GM13977 (cell line): Measurements from ENCODE around the gene OSM.
"Not testable (repeated sequence)": the region's sequence is repeated elsewhere in the genome, so short reads cannot be mapped to it uniquely, and the experiment has no call there.

ENCODE experiments used
- DNase-seq: peaks from one replicate; pipeline ENCODE4 v3.0.0; 2012; ENCODE audit warnings: low spot score
- in situ Hi-C: fragments of 300-500 bp; cut with MboI; formaldehyde crosslinking; loops from one replicate; pipeline ENCODE4 v1.12.0; 2022; ENCODE audit warnings: low sequenced_read_pairs, low pct_unique_long_range_greater_than_20kb, mixed read lengths, inconsistent platforms; ENCODE audit not compliant: unreplicated experiment
- TF ChIP-seq, protein P1 (sequence below): IDR thresholded peaks from 2 replicates; pipeline ENCODE4 v1.5.1; 2012; ENCODE audit warnings: mild to moderate bottlenecking, control low read depth; ENCODE audit not compliant: insufficient read depth; ENCODE audit errors: extremely low read depth, missing control alignments

OSM gene

DNA sequence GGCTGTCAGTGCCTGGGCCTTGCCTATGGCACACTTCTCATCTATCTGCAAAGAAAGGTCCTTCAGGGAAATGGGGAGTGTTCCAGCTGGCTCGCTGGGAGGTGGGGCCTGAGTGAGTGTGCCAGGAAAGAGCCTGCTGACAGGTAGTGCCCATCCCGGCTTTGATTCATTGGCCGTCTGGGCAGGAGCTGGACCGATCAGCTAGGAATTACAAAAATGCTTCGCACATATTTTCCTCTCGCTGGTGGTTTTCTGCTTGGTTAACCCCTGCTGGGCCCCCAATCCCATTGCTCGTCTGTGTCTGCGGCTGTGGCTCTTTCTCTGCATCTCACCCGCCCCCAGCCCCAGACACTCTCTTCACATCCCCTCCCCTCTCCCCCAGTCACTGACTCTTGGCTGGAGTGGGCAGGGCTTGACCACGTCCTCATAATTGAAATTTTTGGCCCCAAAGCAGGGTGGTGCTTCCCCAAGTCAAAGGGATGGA is 30.9 kb downstream of the OSM start:
- DNase-seq: no peak
- in situ Hi-C loops: no loop called here
- TF ChIP-seq, protein P1, sequence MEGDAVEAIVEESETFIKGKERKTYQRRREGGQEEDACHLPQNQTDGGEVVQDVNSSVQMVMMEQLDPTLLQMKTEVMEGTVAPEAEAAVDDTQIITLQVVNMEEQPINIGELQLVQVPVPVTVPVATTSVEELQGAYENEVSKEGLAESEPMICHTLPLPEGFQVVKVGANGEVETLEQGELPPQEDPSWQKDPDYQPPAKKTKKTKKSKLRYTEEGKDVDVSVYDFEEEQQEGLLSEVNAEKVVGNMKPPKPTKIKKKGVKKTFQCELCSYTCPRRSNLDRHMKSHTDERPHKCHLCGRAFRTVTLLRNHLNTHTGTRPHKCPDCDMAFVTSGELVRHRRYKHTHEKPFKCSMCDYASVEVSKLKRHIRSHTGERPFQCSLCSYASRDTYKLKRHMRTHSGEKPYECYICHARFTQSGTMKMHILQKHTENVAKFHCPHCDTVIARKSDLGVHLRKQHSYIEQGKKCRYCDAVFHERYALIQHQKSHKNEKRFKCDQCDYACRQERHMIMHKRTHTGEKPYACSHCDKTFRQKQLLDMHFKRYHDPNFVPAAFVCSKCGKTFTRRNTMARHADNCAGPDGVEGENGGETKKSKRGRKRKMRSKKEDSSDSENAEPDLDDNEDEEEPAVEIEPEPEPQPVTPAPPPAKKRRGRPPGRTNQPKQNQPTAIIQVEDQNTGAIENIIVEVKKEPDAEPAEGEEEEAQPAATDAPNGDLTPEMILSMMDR: no peak

DNA sequence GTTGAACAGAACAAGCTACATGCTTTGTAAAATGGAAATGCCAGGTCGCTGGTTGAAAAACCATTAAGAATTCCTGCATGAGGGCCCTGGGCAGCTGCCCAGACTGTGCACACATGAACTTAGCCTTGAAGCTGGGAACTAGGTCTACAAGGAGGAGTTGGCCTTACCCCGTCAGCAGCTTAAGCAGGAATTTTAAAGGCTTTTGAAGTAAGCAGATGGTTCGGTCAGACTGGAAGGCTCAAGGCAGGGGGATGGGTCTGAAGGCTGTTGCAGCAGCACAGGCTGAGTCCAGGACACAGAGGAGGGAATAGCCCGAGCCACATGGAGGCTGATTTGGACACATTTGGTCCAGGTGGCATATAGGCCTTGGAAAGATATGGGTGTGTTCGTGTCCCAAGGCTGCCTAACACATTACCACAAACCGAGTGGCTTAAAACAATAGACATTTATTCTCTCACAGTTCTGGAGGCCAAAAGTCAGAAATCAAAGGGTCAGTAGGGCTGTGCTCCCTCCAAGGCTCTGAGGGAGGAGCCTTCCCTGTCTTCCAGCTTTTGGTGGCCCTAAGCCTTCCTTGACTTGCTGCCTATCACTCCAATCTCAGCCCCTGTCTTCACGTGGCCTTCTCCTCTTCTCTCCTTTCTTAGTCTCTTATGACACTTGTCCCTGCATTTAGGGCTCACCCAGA is 31.7 kb downstream of the OSM start:
- TF ChIP-seq, protein P1: no peak
- in situ Hi-C loops: no loop called here
- DNase-seq: no peak

DNA sequence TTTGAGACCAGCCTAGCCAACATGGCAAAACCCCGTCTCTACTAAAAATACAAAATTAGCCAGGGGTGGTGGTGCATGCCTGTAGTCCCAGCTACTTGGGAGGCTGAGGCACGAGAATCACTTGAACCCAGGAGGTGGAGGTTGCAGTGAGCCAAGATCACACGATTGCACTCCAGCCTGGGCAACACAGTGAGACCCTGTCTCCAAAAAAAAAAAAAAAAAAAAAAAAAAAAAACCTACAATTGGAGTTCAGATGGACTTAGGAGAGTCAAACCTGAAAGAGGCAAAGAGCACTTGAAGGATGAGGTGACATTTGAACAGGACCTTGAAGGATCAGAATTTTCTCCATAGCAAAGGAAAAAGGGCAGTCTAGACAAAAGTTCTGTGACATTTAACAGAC is 32.3 kb downstream of the OSM start:
- DNase-seq, in situ Hi-C loops: not testable (repeated sequence)

DNA sequence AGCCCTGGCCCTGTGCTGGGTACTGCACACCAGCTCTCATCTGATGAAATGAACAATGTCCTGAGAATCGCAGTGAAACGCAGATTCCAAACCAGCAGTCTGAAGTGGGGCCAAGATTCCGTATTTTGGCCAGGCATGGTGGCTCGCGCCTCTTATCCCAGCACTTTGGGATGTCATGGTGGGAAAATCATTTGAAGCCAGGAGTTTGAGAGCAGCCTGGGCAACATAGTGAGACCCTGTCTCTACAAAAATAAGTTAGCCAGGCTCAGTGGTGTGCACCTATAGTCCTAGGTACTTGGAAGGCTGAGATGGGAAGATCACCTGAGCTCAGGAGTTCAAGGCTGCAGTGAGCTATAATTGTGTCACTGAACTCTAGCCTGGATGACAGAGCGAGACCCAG is 33.1 kb downstream of the OSM start:
- TF ChIP-seq, protein P1: no peak
- no peak for DNase-seq
- in situ Hi-C loops: no loop called here

DNA sequence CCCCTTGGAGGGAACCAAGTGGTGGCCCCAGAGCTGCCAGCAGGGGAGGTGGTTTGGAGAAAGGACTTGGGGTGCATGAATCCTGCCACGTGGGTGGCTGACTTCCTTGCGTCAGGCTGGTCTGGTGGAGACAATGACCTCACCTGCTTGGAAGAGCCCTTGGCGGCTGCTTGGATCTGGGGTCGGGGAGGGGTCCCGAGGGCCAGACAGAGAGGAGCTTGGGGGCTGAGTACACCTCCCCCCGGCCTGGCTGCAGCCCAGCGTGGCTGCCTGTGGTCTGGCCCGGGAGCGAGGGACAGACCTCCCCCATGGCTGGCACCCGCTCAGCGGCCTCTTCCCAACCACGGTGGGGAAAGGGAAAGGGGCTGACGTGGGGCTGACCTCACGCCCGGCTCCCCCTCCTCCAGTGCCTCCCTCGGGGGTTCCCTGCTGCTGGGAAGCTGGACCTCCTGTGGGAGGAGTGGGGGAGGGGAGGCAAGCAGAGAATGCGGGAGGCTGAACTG is 33.9 kb downstream of the OSM start:
- no peak for DNase-seq
- in situ Hi-C loops: no loop called here
- TF ChIP-seq, protein P1: no peak

DNA sequence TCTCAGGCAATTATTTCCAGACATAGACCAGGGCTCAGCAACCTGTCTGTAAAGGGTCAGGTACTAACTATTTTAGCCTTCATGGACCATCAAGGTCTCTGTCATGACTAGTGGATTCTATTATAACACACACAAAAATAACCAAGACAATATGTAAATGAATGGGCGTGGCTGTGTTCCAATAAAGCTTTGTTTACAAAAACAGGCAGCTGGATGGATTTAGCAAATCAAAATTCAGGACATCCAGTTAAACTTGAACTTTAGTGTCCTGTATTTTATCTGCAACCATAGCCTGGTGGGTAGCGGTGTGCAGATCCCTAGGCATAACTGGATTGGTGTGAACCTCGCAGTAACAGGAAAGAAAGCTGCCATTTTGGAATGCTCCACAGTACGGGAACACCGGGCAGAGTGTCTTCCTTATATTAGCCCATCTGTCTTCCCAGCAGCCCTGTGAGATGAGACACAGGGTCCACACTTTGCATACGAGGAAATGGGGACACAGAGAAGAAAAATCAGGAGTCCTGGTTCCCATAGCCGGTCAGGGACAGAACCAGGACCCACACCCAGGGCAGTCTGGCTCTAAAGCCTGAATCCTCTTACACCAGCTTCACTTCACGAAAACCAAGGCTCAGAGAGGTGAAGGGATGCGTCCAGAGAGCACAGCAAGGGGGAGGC is 35.7 kb downstream of the OSM start:
- in situ Hi-C loops: no loop called here
- DNase-seq: no peak
- TF ChIP-seq, protein P1: no peak

DNA sequence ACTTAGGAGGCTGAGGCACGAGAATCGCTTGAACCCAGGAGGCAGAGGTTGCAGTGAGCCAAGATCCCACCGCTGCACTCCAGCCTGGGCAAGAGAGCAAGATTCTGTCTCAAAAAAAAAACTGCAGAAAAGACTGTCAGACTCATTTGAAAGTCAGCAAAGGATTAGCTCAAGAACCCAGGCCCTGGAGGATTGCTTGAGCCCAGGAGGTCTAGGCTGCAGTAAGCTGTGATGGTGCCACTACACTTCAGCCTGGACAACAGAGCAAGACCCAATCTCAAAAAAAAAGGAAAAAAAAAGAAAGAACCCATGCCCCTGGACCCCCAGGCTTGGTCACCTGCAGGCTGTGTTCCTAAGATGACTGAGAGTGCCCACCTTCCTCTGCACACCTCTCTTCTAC is 36.3 kb downstream of the OSM start:
- no peak for DNase-seq
- TF ChIP-seq, protein P1: no peak
- in situ Hi-C loops: no loop called here
